ENCODE measurements around the gene GPR42. TPM values are rescaled to one million over a fixed set of nuclear protein-coding genes. Genes with fewer than 3 reads are reported as not detected.

GPR42 gene
- under 1 TPM in 1 of 3 donors, not detected in 2; 0.32 TPM for total RNA-seq
- long read RNA-seq, donor 1, partial matches to known transcripts = 0 of 2 reads
- long read RNA-seq, donor 1, other reads (novel, unspliced or antisense) = 0 of 2 reads
- long read RNA-seq, donor 2 = 0 reads

GRCh38 chr19:35370722-35371121, at the start of gene GPR42:
GPR42 (plus strand) TSS chr19:35371068; CDS start chr19:35371360, 292 bp downstream.
- H3K9me3 ChIP-seq = no peaks in the 10 kb centered on the region
- H3K4me3 ChIP-seq = no peak within 1 kb of the TSS
- H3K36me3 ChIP-seq (ENCODE audit: low read depth) = no peaks in the 10 kb centered on the region
- TF ChIP-seq CTCF (IDR thresholded peaks at IDR 0.05) = no peak
- DNase-seq (no peak), ATAC-seq (no peak)
- no peaks in the 10 kb centered on the region for H3K4me1 ChIP-seq (ENCODE audit: low read depth)
- intact Hi-C loops (cut with DNase I, micrococcal nuclease) = no loop called here

GRCh38 chr19:35321291-35321690, 49.6 kb upstream of the GPR42 start:
- no peak for TF ChIP-seq CTCF (IDR thresholded peaks at IDR 0.05)
- no peak for DNase-seq
- no peak for ATAC-seq
- Histone ChIP-seq H3K4me1 (ENCODE audit: low read depth) (no peaks in the 10 kb centered on the region), H3K36me3 (ENCODE audit: low read depth) (no peaks in the 10 kb centered on the region), H3K9me3 (no peaks in the 10 kb centered on the region), H3K4me3 (no peak overlapping the region)
- intact Hi-C loops (cut with DNase I, micrococcal nuclease) = no loop called here

- Histone ChIP-seq H3K4me3 (no peak overlapping the region), H3K4me1 (ENCODE audit: low read depth) (no peaks in the 10 kb centered on the region), H3K36me3 (ENCODE audit: low read depth) (no peaks in the 10 kb centered on the region), H3K9me3 (no peaks in the 10 kb centered on the region)
- intact Hi-C loops (cut with DNase I, micrococcal nuclease) = no loop called here
- ATAC-seq (no peak), DNase-seq (peak in 1 of 3 donors; percentile 2)
- TF ChIP-seq CTCF (IDR thresholded peaks at IDR 0.05) = no peak
These were observed 48.9 kb upstream of the GPR42 start for GRCh38 chr19:35322014-35322413.

GRCh38 chr19:35327642-35328041, 43.2 kb upstream of the GPR42 start:
- Histone ChIP-seq H3K9me3 (no peaks in the 10 kb centered on the region), H3K4me1 (ENCODE audit: low read depth) (no peaks in the 10 kb centered on the region), H3K36me3 (ENCODE audit: low read depth) (no peaks in the 10 kb centered on the region), H3K4me3 (no peak overlapping the region)
- ATAC-seq (no peak), DNase-seq (no peak)
- intact Hi-C loops (cut with DNase I, micrococcal nuclease) = no loop called here
- no peak for TF ChIP-seq CTCF (IDR thresholded peaks at IDR 0.05)

GRCh38 chr19:35328851-35329285, 42.0 kb upstream of the GPR42 start, which contains the start of gene CD22:
CD22 (plus strand) TSS chr19:35329187; CDS start chr19:35332041, 2,854 bp downstream.
- Histone ChIP-seq H3K4me1 (ENCODE audit: low read depth) (no peaks in the 10 kb centered on the region), H3K4me3 (no peak within 1 kb of the TSS), H3K36me3 (ENCODE audit: low read depth) (no peaks in the 10 kb centered on the region), H3K9me3 (no peaks in the 10 kb centered on the region)
- intact Hi-C loops (cut with DNase I, micrococcal nuclease) = no loop called here
- DNase-seq = no peak
- peak; percentile 63 for ATAC-seq
- no peak for TF ChIP-seq CTCF (IDR thresholded peaks at IDR 0.05)

GRCh38 chr19:35329323-35329722, 41.5 kb upstream of the GPR42 start:
- H3K4me3 ChIP-seq = no peak overlapping the region
- DNase-seq (no peak), ATAC-seq (peak; percentile 9)
- intact Hi-C loops (cut with DNase I, micrococcal nuclease) = no loop called here
- TF ChIP-seq CTCF (IDR thresholded peaks at IDR 0.05) = no peak
- no peaks in the 10 kb centered on the region for H3K4me1 ChIP-seq (ENCODE audit: low read depth)
- no peaks in the 10 kb centered on the region for H3K36me3 ChIP-seq (ENCODE audit: low read depth)
- no peaks in the 10 kb centered on the region for H3K9me3 ChIP-seq

Data from mucosa of descending colon (tissue), 3 donors.